ENCODE measurements around the gene MCF2. TPM values are rescaled to one million over a fixed set of nuclear protein-coding genes. Genes with fewer than 3 reads are reported as not detected.

MCF2 gene
- total RNA-seq, 1 experiment from 2014 or later: 0.39 TPM

DNA sequence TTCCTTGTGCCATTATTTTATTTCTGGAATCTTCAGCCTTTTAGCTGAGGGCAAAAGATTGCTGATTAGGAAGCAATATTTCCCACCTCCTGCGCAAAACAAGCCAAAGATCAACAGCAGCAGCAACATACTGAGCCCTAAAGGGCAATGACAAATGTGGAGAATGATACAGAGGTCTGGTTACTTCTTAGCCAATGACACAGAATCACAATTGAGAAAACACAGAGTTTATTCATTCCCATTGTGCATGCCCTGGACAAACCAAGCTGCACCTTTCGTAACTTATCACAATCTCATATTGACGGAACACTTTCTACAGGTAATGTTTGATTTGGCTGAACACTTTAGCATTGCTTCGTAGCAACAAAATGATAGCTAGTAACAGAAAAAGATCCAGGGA, 164.0 kb downstream of the MCF2 start:
- no peak overlapping the region for H3K4me3 Mint-ChIP-seq
- H3K4me1 Mint-ChIP-seq: no peaks in the 10 kb centered on the region
- no peak overlapping the region for H3T11ph ChIP-seq (ENCODE audit: low read length)
- peaks cover 0 to 38% of the 10 kb centered on the region in 2 experiments; a peak in 2 of 5 replicates for H3K9me3 Mint-ChIP-seq
- TF ChIP-seq CTCF (conservative IDR thresholded peaks at IDR 0.05): no peak
- H3K36me3 Mint-ChIP-seq (ENCODE audit: insufficient read depth in 1 of 3, low read depth in 3 of 3): no peaks in the 10 kb centered on the region
- no peak overlapping the region for H2BK120ac ChIP-seq (ENCODE audit: low read depth, low read length, poor library complexity, severe bottlenecking)
- H3K27ac Mint-ChIP-seq: no peak overlapping the region
- H3K23me2 ChIP-seq (ENCODE audit: insufficient read length, low read depth, low read length, poor library complexity, severe bottlenecking): no peaks in the 10 kb centered on the region
- H3K9ac ChIP-seq (ENCODE audit: extremely low read depth, insufficient read length, low read length): no peak overlapping the region
- H2AFZ ChIP-seq (ENCODE audit: low read length): no peak overlapping the region
- H3K14ac ChIP-seq (ENCODE audit: insufficient read depth, low read length): no peak overlapping the region
- H3K79me1 ChIP-seq (ENCODE audit: insufficient read depth, low read depth, low read length, poor library complexity, severe bottlenecking): no peaks in the 10 kb centered on the region
- no peak overlapping the region for H2AK5ac ChIP-seq (ENCODE audit: insufficient read length, low read length)
- no peak overlapping the region for H3K27ac ChIP-seq (ENCODE audit: insufficient read length, low read depth, low read length)
- H4K20me1 ChIP-seq (ENCODE audit: control insufficient read depth, insufficient read depth, insufficient read length): no peaks in the 10 kb centered on the region
- no peak overlapping the region for H3K56ac ChIP-seq (ENCODE audit: insufficient read length, low read depth, low read length)
- H2BK12ac ChIP-seq (ENCODE audit: insufficient read length, low read depth, low read length): no peak overlapping the region
- no peak overlapping the region for H3K4me2 ChIP-seq (ENCODE audit: insufficient read depth, insufficient read length, low read length)
- H2BK15ac ChIP-seq (ENCODE audit: low read depth, low read length): no peak overlapping the region
- no peaks in the 10 kb centered on the region for H3K4me1 ChIP-seq (ENCODE audit: insufficient read depth, low read length)
- no peak overlapping the region for H3K23ac ChIP-seq (ENCODE audit: insufficient read length, low read depth, low read length)
- WGBS (ENCODE audit: extremely low coverage, insufficient read length, low lambda C conversion rate): no CpG with 5 or more reads among the region's 4 CpGs
- H3K79me2 ChIP-seq (ENCODE audit: insufficient read depth, low read length): no peaks in the 10 kb centered on the region
- no peak overlapping the region for H4K8ac ChIP-seq (replicated peaks; ENCODE audit: insufficient read length, low read depth, low read length)
- no peak overlapping the region for H4K5ac ChIP-seq (ENCODE audit: insufficient read length, low read depth, low read length)
- H3K27me3 Mint-ChIP-seq (ENCODE audit: low read depth): no peaks in the 10 kb centered on the region; the same call in 1 of the 2 replicates
- H3K4ac ChIP-seq (ENCODE audit: low read depth, low read length): no peak overlapping the region
- no peak overlapping the region for H4K91ac ChIP-seq (ENCODE audit: insufficient read length, low read depth, low read length)
- no peaks in the 10 kb centered on the region for H3K9me3 ChIP-seq (ENCODE audit: control insufficient read depth, low read depth, low read length)
- no peak overlapping the region for H2BK20ac ChIP-seq (ENCODE audit: low read depth, low read length, poor library complexity, severe bottlenecking)
- no peak overlapping the region for H2BK5ac ChIP-seq (ENCODE audit: insufficient read length, low read length)
- no peak for DNase-seq
- H3K18ac ChIP-seq (ENCODE audit: insufficient read length, low read depth, low read length): no peak overlapping the region
- H3K27me3 ChIP-seq (ENCODE audit: insufficient read depth, low read length): no peaks in the 10 kb centered on the region
